ENCODE data around the gene HLA-DPB1.

Gene HLA-DPB1

DNA sequence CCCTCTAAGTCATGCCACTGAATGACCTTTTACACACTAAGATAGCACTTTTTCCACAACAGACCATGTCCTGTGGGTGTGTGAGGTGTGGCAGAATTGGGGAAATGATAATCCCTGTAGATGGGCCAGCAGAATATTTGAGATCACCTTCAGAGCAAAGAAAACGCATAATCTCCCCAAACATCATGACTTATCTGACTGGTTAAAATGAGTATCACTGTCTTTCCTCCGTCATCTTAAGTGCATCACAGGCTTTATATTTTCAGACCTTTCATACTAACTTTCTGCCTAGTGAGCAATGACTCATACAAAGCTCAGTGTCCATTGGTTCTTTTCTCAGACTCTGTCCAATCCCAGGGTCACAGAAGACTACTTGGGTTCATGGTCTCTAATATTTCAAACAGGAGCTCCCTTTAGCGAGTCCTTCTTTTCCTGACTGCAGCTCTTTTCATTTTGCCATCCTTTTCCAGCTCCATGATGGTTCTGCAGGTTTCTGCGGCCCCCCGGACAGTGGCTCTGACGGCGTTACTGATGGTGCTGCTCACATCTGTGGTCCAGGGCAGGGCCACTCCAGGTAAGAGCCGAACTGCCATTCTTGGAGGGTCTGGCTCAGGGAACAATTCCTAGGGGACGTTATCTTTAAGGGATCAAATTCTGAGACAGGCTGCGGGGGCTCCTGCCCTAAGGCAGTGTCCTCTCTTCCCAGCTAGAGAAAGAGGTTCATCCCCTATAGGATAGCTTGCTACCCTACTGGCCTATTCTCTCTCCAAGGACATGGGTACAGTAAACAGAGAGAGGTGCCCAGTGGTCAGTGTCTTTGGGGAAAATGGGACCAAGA lies at the start of gene HLA-DPB1:
Gene HLA-DPB1, plus strand, starts transcription at position 423 of the 838 bp plus-strand sequence. Its CDS starts 52 bp downstream, at position 475.
- peaks cover 53% of the 10 kb centered on the region for H3K4me1 Mint-ChIP-seq (ENCODE audit: low read depth)
- DNase-seq (ENCODE audit: low spot score) = peak; percentile 50
- peak within 1 kb of the TSS; percentile 86 for H3K4me3 Mint-ChIP-seq
- no peaks in the 10 kb centered on the region for H3K9me3 Mint-ChIP-seq
- H3K27ac Mint-ChIP-seq = peak within 1 kb of the TSS; percentile 51
- peaks cover 3% of the 10 kb centered on the region for H3K36me3 Mint-ChIP-seq (ENCODE audit: low read depth)
- peaks cover 3% of the 10 kb centered on the region for H3K27me3 Mint-ChIP-seq (ENCODE audit: low read depth)

DNA sequence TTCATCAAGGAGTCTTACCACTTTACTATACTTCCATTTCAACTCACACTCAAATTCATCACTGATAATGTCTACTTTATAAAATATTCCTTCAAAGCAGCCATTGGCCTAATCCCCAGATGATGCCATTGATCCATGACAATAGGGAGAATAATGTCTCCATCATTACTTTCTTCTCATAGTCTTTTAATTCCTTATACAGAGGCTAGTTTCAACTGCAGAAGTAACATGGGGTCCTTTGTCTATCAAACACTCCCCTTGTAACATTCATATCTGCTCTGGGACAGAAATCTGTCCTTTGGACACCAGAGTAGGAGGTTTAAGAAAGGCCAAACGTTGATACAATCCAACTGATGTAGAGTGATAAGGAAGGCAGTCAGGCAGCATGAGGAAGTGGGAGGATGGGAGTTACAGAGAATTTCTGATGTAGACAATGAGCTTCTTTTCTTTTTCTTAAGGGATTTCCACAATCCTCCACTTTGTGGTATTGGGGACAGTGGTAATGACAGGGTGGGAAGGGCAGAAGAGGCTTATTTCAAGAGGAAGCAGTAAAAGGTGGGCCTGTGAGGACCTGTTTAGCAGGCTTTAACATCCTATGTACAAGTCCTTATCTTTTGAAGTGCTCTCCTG lies 47.5 kb upstream of the HLA-DPB1 start:
- no peak for DNase-seq (ENCODE audit: low spot score)
- Mint-ChIP-seq H3K27ac (peak overlapping the region; percentile 2), H3K27me3 (ENCODE audit: low read depth) (peaks cover 35% of the 10 kb centered on the region), H3K9me3 (no peaks in the 10 kb centered on the region), H3K4me1 (ENCODE audit: low read depth) (peaks cover 33% of the 10 kb centered on the region), H3K36me3 (ENCODE audit: low read depth) (no peaks in the 10 kb centered on the region), H3K4me3 (no peak overlapping the region)

DNA sequence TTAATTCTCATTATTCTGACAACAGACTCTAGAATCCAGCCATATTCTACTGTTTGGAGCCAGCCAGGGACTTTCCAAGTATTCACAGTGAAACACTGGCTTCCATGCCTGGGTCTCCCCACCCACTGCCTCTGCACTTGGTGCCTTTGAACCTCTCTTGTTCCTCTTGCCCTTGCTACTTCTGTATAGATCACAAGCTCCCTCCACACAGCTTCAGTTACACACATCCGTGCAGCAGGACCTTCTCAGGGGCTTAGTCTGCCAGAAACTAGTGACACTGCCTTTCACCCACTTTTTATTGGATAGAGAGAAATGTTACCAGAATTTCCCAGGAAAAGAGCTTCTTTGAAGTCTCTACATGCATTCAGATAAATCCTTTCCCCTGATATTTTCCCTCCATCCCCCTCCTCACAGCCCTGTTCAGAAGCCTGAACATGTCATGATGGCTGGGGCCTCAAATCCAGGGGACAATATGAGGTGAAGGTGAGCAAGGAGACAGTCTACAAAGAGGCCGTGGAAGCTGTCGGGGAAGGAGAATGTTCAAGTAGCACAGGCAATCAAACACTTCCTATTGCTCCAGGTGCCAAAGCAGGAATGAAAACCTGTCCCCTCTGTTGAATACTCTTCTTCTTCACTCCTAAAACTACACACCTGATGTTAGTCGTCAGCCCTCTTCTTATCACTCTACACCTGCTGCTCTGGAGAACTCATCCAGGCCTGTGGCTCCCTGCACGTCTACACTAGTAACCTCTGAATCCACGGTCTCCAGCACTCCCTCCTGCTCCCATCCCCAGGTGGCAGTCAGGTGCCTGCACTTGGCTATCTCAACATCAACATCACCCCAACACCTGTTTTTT lies 46.2 kb upstream of the HLA-DPB1 start:
- peaks cover 29% of the 10 kb centered on the region for H3K4me1 Mint-ChIP-seq (ENCODE audit: low read depth)
- peaks cover 44% of the 10 kb centered on the region for H3K27me3 Mint-ChIP-seq (ENCODE audit: low read depth)
- H3K36me3 Mint-ChIP-seq (ENCODE audit: low read depth) = no peaks in the 10 kb centered on the region
- DNase-seq (ENCODE audit: low spot score) = no peak
- H3K27ac Mint-ChIP-seq = peak overlapping the region; percentile 77
- H3K9me3 Mint-ChIP-seq = peaks cover 3% of the 10 kb centered on the region
- peak overlapping the region; percentile 32 for H3K4me3 Mint-ChIP-seq

DNA sequence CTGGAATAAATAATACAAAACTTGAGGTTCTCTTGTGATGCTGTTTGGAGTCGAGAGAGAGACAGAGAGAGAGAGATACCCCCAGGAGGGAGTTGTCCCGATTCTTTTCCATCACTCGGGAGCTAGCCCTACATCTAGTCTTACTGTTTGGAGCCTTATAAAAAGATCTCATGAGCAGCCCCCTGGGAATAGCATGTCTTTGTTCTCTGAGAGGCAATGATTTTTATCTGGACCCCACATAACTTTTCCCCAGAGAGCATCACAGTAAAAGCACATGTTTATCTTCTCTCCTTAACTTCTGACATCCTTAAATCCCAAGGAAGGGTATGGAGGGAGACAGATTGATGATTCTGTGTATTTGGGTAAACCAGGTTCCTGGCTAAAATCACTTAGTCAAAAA lies 45.5 kb upstream of the HLA-DPB1 start:
- peaks cover 23% of the 10 kb centered on the region for H3K4me1 Mint-ChIP-seq (ENCODE audit: low read depth)
- peaks cover 50% of the 10 kb centered on the region for H3K27me3 Mint-ChIP-seq (ENCODE audit: low read depth)
- no peak overlapping the region for H3K4me3 Mint-ChIP-seq
- no peak for DNase-seq (ENCODE audit: low spot score)
- no peak overlapping the region for H3K27ac Mint-ChIP-seq
- peaks cover 10% of the 10 kb centered on the region for H3K9me3 Mint-ChIP-seq
- no peaks in the 10 kb centered on the region for H3K36me3 Mint-ChIP-seq (ENCODE audit: low read depth)

DNA sequence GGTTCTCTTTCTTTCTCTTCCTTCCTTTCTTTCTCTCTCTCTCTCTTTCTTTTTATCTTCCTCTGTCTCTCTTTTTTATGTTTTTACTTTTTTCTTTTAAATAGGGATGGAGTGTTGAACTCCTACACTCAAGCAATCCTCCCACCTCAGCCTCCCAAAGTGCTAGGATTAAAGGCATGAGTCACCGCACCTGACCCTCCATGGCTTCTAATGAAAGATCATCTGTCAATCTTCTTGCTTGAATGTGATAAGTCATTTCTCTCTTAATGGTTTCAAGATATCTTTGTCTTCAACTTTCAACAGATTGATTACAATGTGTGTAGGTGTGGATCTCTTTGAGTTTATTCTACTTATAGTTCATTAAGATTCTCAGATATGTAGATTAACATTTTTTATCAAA lies 41.2 kb upstream of the HLA-DPB1 start:
- peaks cover 4% of the 10 kb centered on the region for H3K4me1 Mint-ChIP-seq (ENCODE audit: low read depth)

DNA sequence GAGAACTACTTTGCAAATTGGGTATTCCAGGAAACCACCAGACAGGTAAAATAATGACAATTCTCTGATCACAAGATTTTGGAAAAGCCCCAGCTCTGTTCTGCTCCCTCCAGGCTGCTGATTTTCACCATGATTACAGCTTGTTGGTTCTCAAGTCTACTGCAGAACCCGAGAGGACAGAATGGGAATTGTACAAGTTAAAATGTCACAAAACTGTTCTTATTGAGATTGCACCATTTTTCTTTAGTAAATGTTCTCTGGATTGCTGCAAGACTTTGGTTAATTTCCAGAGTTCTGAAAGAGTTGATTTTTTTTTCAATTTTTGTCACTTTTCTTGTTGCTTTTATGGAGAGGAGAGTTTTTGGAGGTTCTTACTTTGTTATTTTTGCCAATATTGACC lies 39.3 kb upstream of the HLA-DPB1 start:
- Mint-ChIP-seq H3K4me1 (ENCODE audit: low read depth) (no peaks in the 10 kb centered on the region), H3K27ac (no peak overlapping the region), H3K9me3 (peaks cover 21% of the 10 kb centered on the region), H3K36me3 (ENCODE audit: low read depth) (no peaks in the 10 kb centered on the region), H3K27me3 (ENCODE audit: low read depth) (peaks cover 74% of the 10 kb centered on the region), H3K4me3 (no peak overlapping the region)
- DNase-seq (ENCODE audit: low spot score) = no peak

More for the DNA sequence above, 41.2 kb upstream of the HLA-DPB1 start:
- Mint-ChIP-seq H3K27ac (no peak overlapping the region), H3K27me3 (ENCODE audit: low read depth) (peaks cover 75% of the 10 kb centered on the region), H3K4me3 (no peak overlapping the region), H3K36me3 (ENCODE audit: low read depth) (no peaks in the 10 kb centered on the region), H3K9me3 (peaks cover 21% of the 10 kb centered on the region)
- DNase-seq (ENCODE audit: low spot score) = no peak

DNA sequence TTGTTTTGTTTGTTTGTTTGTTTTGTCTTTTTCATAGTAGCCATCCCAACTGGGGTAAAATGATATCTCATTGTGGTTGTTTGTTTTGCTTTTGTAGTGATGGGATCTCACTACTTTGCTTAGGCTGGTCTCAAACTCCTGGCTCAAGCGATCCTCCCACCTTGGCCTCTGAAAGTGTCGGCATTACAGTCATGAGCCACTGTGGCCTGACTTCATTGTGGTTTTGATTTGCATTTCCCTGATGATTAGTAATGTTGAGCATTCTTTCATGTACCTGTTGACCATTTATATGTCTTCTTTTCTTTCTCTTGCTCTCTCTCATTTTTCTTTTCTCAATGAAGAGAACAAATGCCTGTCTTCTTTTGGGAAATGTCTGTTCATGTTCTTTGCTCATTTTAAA lies 35.6 kb upstream of the HLA-DPB1 start:
- peaks cover 12% of the 10 kb centered on the region for H3K9me3 Mint-ChIP-seq
- H3K36me3 Mint-ChIP-seq (ENCODE audit: low read depth) = no peaks in the 10 kb centered on the region
- H3K27me3 Mint-ChIP-seq (ENCODE audit: low read depth) = peaks cover 71% of the 10 kb centered on the region
- H3K4me1 Mint-ChIP-seq (ENCODE audit: low read depth) = no peaks in the 10 kb centered on the region
- H3K27ac Mint-ChIP-seq = no peak overlapping the region
- no peak overlapping the region for H3K4me3 Mint-ChIP-seq
- DNase-seq (ENCODE audit: low spot score) = no peak

DNA sequence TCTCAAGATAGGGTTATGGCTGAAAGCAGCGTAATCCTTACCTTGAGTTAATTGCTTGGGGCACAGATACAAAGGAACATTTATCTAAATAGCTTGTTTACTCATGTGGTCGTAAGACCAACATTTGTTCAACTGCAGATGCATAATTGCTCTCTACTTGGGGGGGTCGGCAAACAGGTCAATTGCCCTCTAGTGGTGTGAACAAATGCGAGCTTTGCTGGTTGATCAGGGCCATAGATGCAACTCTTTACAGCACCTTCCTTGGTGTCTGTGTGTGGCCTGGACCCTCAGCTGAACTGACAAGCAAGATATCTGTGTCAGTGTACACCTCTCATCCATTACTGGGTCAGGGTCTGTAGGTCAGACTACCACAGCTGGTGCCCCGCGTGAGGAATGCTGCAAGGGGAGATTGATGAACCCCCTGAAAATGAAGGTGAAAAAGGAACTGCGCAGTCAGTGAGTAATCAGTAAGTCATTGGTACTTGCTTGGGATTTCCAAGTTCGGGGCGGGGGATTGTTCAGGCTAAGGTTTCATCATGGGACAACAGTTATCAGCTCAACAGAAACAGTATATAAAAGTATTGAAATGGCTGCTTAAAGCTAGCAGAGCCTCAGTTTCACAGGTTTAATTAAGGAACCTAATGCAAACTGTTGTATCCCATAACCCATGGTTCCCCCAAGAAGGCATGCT lies 26.3 kb upstream of the HLA-DPB1 start:
- no peak overlapping the region for H3K4me3 Mint-ChIP-seq
- peaks cover 6% of the 10 kb centered on the region for H3K9me3 Mint-ChIP-seq
- H3K27ac Mint-ChIP-seq = no peak overlapping the region
- H3K36me3 Mint-ChIP-seq (ENCODE audit: low read depth) = no peaks in the 10 kb centered on the region
- H3K4me1 Mint-ChIP-seq (ENCODE audit: low read depth) = no peaks in the 10 kb centered on the region
- peaks cover 52% of the 10 kb centered on the region for H3K27me3 Mint-ChIP-seq (ENCODE audit: low read depth)
- no peak for DNase-seq (ENCODE audit: low spot score)

DNA sequence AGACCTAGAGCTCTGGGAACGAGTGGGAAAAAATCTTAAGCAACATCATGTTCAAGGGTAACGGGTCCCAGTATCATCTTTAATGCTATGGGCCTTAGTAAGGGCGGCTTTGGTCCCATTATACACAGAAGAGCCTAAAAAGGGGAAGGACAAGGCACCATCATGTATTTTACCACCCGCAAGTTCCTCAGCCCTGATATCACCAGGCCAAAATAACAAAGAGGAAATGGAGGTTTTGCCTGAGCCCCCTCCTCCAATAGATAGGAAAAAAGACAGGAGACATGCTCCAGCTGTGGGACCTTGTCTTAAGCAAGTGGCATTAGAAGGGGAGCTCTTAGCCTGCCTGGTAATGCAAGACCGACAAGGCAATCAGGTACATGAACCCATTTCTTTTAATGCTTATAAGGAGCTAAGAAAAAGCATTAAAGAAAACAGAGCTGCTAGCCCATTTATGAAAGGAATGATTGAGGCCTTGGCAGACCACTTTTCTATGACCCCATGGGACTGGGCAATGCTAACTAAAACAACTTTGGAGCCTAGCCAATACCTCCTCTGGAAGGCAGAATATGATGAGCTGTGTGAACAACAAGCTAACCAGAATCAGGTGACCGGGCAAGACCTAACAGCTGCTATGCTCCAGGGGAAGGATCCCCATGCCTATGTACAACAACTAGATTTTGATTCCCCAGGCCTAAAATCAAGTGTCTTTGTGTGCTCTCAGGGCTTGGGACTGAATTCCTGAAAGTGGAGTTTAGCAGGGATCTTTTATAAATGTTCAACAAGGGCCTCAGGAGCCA lies 25.6 kb upstream of the HLA-DPB1 start:
- Mint-ChIP-seq H3K27ac (no peak overlapping the region), H3K9me3 (peaks cover 6% of the 10 kb centered on the region), H3K27me3 (ENCODE audit: low read depth) (peaks cover 44% of the 10 kb centered on the region), H3K36me3 (ENCODE audit: low read depth) (no peaks in the 10 kb centered on the region), H3K4me3 (no peak overlapping the region), H3K4me1 (ENCODE audit: low read depth) (no peaks in the 10 kb centered on the region)
- no peak for DNase-seq (ENCODE audit: low spot score)

DNA sequence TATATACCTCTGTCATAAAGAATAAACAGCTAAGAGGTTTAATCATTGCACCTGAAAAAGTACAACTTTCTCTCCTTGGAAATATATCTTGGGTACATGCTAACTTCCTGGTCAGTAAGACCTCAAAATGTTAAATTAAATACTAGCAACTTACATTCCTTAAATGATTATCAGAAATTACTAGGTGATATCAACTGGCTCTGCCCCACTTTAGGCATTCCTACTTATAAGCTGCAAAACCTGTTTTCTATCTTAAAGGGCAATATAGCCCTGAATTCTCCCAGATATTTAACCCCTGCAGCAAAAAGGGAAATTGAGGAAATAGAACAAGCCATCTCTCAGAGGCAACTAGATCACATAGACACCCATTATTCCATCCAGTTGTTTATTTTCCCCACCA lies 23.2 kb upstream of the HLA-DPB1 start:
- no peak for DNase-seq (ENCODE audit: low spot score)
- Mint-ChIP-seq H3K4me3 (no peak overlapping the region), H3K9me3 (peaks cover 6% of the 10 kb centered on the region), H3K27me3 (ENCODE audit: low read depth) (peaks cover 38% of the 10 kb centered on the region), H3K36me3 (ENCODE audit: low read depth) (no peaks in the 10 kb centered on the region), H3K4me1 (ENCODE audit: low read depth) (no peaks in the 10 kb centered on the region), H3K27ac (no peak overlapping the region)

DNA sequence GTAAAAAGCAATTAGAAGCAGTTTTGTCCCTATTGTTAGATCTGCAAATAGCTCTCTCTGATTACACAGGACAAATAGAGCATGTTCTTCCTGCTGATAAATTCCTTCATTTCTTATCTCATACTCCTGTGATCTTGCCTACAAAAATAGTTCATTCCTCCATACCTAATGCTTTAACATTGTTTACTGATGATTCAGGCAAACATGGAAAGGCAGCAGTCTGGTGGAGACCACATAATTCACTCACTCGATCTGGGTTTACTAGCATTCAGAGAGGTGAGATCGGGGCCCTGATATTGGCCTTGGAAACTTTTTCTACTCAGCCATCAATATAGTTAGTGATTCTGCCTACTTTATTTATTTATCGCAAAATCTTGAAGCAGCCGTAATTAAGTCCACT lies 22.6 kb upstream of the HLA-DPB1 start:
- DNase-seq (ENCODE audit: low spot score) = no peak
- peaks cover 6% of the 10 kb centered on the region for H3K9me3 Mint-ChIP-seq
- H3K4me1 Mint-ChIP-seq (ENCODE audit: low read depth) = no peaks in the 10 kb centered on the region
- no peaks in the 10 kb centered on the region for H3K36me3 Mint-ChIP-seq (ENCODE audit: low read depth)
- no peak overlapping the region for H3K27ac Mint-ChIP-seq
- H3K4me3 Mint-ChIP-seq = no peak overlapping the region
- peaks cover 35% of the 10 kb centered on the region for H3K27me3 Mint-ChIP-seq (ENCODE audit: low read depth)

DNA sequence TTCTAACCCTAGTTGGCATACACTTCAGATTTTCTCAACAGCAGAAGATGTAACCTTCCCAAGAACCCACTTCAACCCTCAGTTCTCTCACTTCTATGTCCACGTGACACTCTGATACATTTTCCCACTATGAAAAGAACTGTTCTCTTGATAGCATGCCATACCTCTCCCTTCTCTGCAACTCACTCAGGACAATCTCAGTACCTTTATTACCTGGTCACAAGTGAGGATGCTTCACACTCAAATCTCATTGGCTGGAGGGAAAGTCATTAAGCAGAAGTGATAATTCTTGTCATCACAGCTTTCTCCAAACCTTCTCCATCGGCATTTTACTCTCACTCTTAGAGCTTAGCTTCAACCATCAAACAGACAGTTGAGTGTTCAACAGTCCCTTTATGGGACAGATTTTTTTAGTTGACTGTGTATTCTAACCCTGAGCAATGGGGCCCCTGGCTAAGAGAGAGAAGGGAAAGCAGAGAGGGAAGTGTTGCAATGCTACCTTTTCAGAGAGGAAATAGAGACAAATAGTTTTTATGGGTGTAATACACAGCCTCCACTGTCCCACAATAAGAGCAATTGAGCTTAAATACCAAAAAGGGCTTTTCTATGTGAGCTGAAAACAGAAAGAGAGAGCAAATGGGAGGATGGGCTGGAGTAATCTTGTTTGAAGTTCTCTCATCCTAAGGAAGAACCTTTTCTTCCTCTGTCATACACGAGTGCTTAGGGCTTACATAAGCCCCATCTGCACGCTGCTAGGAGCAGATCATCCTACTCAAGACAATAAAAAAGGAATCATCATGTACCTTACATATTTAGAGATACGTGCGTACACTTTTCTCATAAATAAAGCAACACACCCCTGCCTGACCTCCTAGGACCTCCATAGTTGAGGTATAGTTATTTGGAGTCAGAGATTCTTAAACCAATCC lies 18.3 kb upstream of the HLA-DPB1 start:
- peaks cover 4% of the 10 kb centered on the region for H3K4me1 Mint-ChIP-seq (ENCODE audit: low read depth)
- DNase-seq (ENCODE audit: low spot score) = no peak
- H3K27ac Mint-ChIP-seq = no peak overlapping the region
- no peak overlapping the region for H3K4me3 Mint-ChIP-seq
- H3K9me3 Mint-ChIP-seq = peaks cover 6% of the 10 kb centered on the region
- H3K27me3 Mint-ChIP-seq (ENCODE audit: low read depth) = peaks cover 25% of the 10 kb centered on the region
- H3K36me3 Mint-ChIP-seq (ENCODE audit: low read depth) = no peaks in the 10 kb centered on the region
